ENCODE measurements around the gene COL4A1. TPM values are rescaled to one million over a fixed set of nuclear protein-coding genes. Genes with fewer than 3 reads are reported as not detected.

The COL4A1 gene
- total and polyA plus RNA-seq, 4 donors: 73.3 to 910 (median 472) TPM

GRCh38 chr13:110350509-110350908 lies 43.6 kb upstream of the COL4A1 start:
- ATAC-seq (ENCODE audit: low FRiP score) (no peak), DNase-seq (no peak)
- peak overlapping the region in 1 of 2 donors; percentile 46 for H3K27ac ChIP-seq (ENCODE audit: low read depth in 1 of 2, low read length in 2 of 2)
- no peaks in the 10 kb centered on the region for H3K9me3 ChIP-seq (ENCODE audit: control insufficient read depth, low read length)
- H3K4me3 ChIP-seq (ENCODE audit: low read length in 2 of 2): no peak overlapping the region
- 89% methylated on average over 3 of the region's 3 CpGs for WGBS, 2 donors
- peaks cover 1 to 3% of the 10 kb centered on the region in 2 donors for H3K4me1 ChIP-seq (ENCODE audit: control insufficient read depth in 1 of 2, insufficient read depth in 2 of 2, low read length in 2 of 2)
- intact Hi-C loops (cut with DNase I): no loop called here
- no peaks in the 10 kb centered on the region for H3K36me3 ChIP-seq (ENCODE audit: control insufficient read depth in 1 of 2, insufficient read depth in 2 of 2, low read length in 1 of 2)
- H3K27me3 ChIP-seq (ENCODE audit: control insufficient read depth in 1 of 2, insufficient read depth in 2 of 2, low read length in 1 of 2): no peaks in the 10 kb centered on the region

- H3K9me3 ChIP-seq (ENCODE audit: control insufficient read depth, low read length): no peaks in the 10 kb centered on the region
- H3K36me3 ChIP-seq (ENCODE audit: control insufficient read depth in 1 of 2, insufficient read depth in 2 of 2, low read length in 1 of 2): no peaks in the 10 kb centered on the region
- DNase-seq (no peak), ATAC-seq (ENCODE audit: low FRiP score) (no peak)
- WGBS, 2 donors: 68 to 76% methylated on average over 1 of the region's 1 CpG
- peaks cover 1 to 3% of the 10 kb centered on the region in 2 donors for H3K4me1 ChIP-seq (ENCODE audit: control insufficient read depth in 1 of 2, insufficient read depth in 2 of 2, low read length in 2 of 2)
- intact Hi-C loops (cut with DNase I): no loop called here
- peak overlapping the region in 1 of 2 donors; percentile 46 for H3K27ac ChIP-seq (ENCODE audit: low read depth in 1 of 2, low read length in 2 of 2)
- no peak overlapping the region for H3K4me3 ChIP-seq (ENCODE audit: low read length in 2 of 2)
- H3K27me3 ChIP-seq (ENCODE audit: control insufficient read depth in 1 of 2, insufficient read depth in 2 of 2, low read length in 1 of 2): no peaks in the 10 kb centered on the region
These were observed 43.1 kb upstream of the COL4A1 start for GRCh38 chr13:110350049-110350448.

- Histone ChIP-seq H3K27ac (ENCODE audit: low read depth in 1 of 2, low read length in 2 of 2) (peak overlapping the region; percentile 23 to 79), H3K36me3 (ENCODE audit: control insufficient read depth in 1 of 2, insufficient read depth in 2 of 2, low read length in 1 of 2) (no peaks in the 10 kb centered on the region), H3K27me3 (ENCODE audit: control insufficient read depth in 1 of 2, insufficient read depth in 2 of 2, low read length in 1 of 2) (no peaks in the 10 kb centered on the region), H3K4me1 (ENCODE audit: control insufficient read depth in 1 of 2, insufficient read depth in 2 of 2, low read length in 2 of 2) (peaks cover 1 to 3% of the 10 kb centered on the region in 2 donors), H3K4me3 (ENCODE audit: low read length in 2 of 2) (no peak overlapping the region), H3K9me3 (ENCODE audit: control insufficient read depth, low read length) (no peaks in the 10 kb centered on the region)
- 90% methylated on average over 5 of the region's 5 CpGs for WGBS, 2 donors
- DNase-seq (no peak), ATAC-seq (ENCODE audit: low FRiP score) (no peak)
- intact Hi-C loops (cut with DNase I): no loop called here
These were observed 42.3 kb upstream of the COL4A1 start for GRCh38 chr13:110349239-110349638.

- intact Hi-C loops (cut with DNase I): no loop called here
- H3K4me1 ChIP-seq (ENCODE audit: control insufficient read depth in 1 of 2, insufficient read depth in 2 of 2, low read length in 2 of 2): peaks cover 0 to 1% of the 10 kb centered on the region in 2 donors
These were observed 41.5 kb upstream of the COL4A1 start for GRCh38 chr13:110348309-110349105.

GRCh38 chr13:110347535-110348308 lies 40.8 kb upstream of the COL4A1 start:
- intact Hi-C loops (cut with DNase I): no loop called here
- Histone ChIP-seq H3K27me3 (ENCODE audit: control insufficient read depth in 1 of 2, insufficient read depth in 2 of 2, low read length in 1 of 2) (no peaks in the 10 kb centered on the region), H3K36me3 (ENCODE audit: control insufficient read depth in 1 of 2, insufficient read depth in 2 of 2, low read length in 1 of 2) (no peaks in the 10 kb centered on the region), H3K4me1 (ENCODE audit: control insufficient read depth in 1 of 2, insufficient read depth in 2 of 2, low read length in 2 of 2) (peaks cover 0 to under 1% of the 10 kb centered on the region in 2 donors), H3K9me3 (ENCODE audit: control insufficient read depth, low read length) (no peaks in the 10 kb centered on the region), H3K27ac (ENCODE audit: low read depth in 1 of 2, low read length in 2 of 2) (peak overlapping the region; percentile 79 to 98), H3K4me3 (ENCODE audit: low read length in 2 of 2) (no peak overlapping the region)
- 2 to 5% methylated on average over 18 of the region's 18 CpGs for WGBS, 2 donors
- ATAC-seq (ENCODE audit: low FRiP score) (peak; percentile 78), DNase-seq (peak; percentile 83 to 89)

More at GRCh38 chr13:110348309-110349105, 41.5 kb upstream of the COL4A1 start:
- Histone ChIP-seq H3K4me3 (ENCODE audit: low read length in 2 of 2) (no peak overlapping the region), H3K27me3 (ENCODE audit: control insufficient read depth in 1 of 2, insufficient read depth in 2 of 2, low read length in 1 of 2) (no peaks in the 10 kb centered on the region), H3K9me3 (ENCODE audit: control insufficient read depth, low read length) (no peaks in the 10 kb centered on the region), H3K27ac (ENCODE audit: low read depth in 1 of 2, low read length in 2 of 2) (peak overlapping the region in 1 of 2 donors; percentile 98), H3K36me3 (ENCODE audit: control insufficient read depth in 1 of 2, insufficient read depth in 2 of 2, low read length in 1 of 2) (no peaks in the 10 kb centered on the region)
- 46 to 49% methylated on average over 8 of the region's 8 CpGs for WGBS, 2 donors
- DNase-seq: no peak
- ATAC-seq (ENCODE audit: low FRiP score): no peak

- no peak for DNase-seq
- intact Hi-C loops (cut with DNase I): no loop called here
- no peak for ATAC-seq (ENCODE audit: low FRiP score)
- no peaks in the 10 kb centered on the region for H3K9me3 ChIP-seq (ENCODE audit: control insufficient read depth, low read length)
- peak overlapping the region; percentile 79 to 98 for H3K27ac ChIP-seq (ENCODE audit: low read depth in 1 of 2, low read length in 2 of 2)
- peaks cover 0 to 5% of the 10 kb centered on the region in 2 donors for H3K4me1 ChIP-seq (ENCODE audit: control insufficient read depth in 1 of 2, insufficient read depth in 2 of 2, low read length in 2 of 2)
- WGBS, 2 donors: 33 to 36% methylated on average over 3 of the region's 3 CpGs
- H3K36me3 ChIP-seq (ENCODE audit: control insufficient read depth in 1 of 2, insufficient read depth in 2 of 2, low read length in 1 of 2): no peaks in the 10 kb centered on the region
- H3K4me3 ChIP-seq (ENCODE audit: low read length in 2 of 2): no peak overlapping the region
- no peaks in the 10 kb centered on the region for H3K27me3 ChIP-seq (ENCODE audit: control insufficient read depth in 1 of 2, insufficient read depth in 2 of 2, low read length in 1 of 2)
These were observed 40.1 kb upstream of the COL4A1 start for GRCh38 chr13:110347088-110347487.

- DNase-seq (no peak), ATAC-seq (ENCODE audit: low FRiP score) (no peak)
- intact Hi-C loops (cut with DNase I): no loop called here
These were observed 39.7 kb upstream of the COL4A1 start for GRCh38 chr13:110346661-110347067.

GRCh38 chr13:110345701-110346100 lies 38.7 kb upstream of the COL4A1 start:
- WGBS, 2 donors: 68 to 74% methylated on average over 4 of the region's 4 CpGs
- H3K9me3 ChIP-seq (ENCODE audit: control insufficient read depth, low read length): no peaks in the 10 kb centered on the region
- no peak overlapping the region for H3K4me3 ChIP-seq (ENCODE audit: low read length in 2 of 2)
- no peak for ATAC-seq (ENCODE audit: low FRiP score)
- intact Hi-C loops (cut with DNase I): no loop called here
- no peaks in the 10 kb centered on the region for H3K27me3 ChIP-seq (ENCODE audit: control insufficient read depth in 1 of 2, insufficient read depth in 2 of 2, low read length in 1 of 2)
- H3K36me3 ChIP-seq (ENCODE audit: control insufficient read depth in 1 of 2, insufficient read depth in 2 of 2, low read length in 1 of 2): no peaks in the 10 kb centered on the region
- DNase-seq: no peak
- H3K4me1 ChIP-seq (ENCODE audit: control insufficient read depth in 1 of 2, insufficient read depth in 2 of 2, low read length in 2 of 2): peaks cover 4 to 5% of the 10 kb centered on the region in 2 donors
- H3K27ac ChIP-seq (ENCODE audit: low read depth in 1 of 2, low read length in 2 of 2): peak overlapping the region; percentile 2 to 87

More at GRCh38 chr13:110346661-110347067, 39.7 kb upstream of the COL4A1 start:
- peaks cover under 1 to 5% of the 10 kb centered on the region in 2 donors for H3K4me1 ChIP-seq (ENCODE audit: control insufficient read depth in 1 of 2, insufficient read depth in 2 of 2, low read length in 2 of 2)
- 85% methylated on average over 17 of the region's 17 CpGs for WGBS, 2 donors
- H3K27ac ChIP-seq (ENCODE audit: low read depth in 1 of 2, low read length in 2 of 2): peak overlapping the region; percentile 79 to 98
- H3K4me3 ChIP-seq (ENCODE audit: low read length in 2 of 2): no peak overlapping the region
- H3K9me3 ChIP-seq (ENCODE audit: control insufficient read depth, low read length): no peaks in the 10 kb centered on the region
- H3K36me3 ChIP-seq (ENCODE audit: control insufficient read depth in 1 of 2, insufficient read depth in 2 of 2, low read length in 1 of 2): no peaks in the 10 kb centered on the region
- H3K27me3 ChIP-seq (ENCODE audit: control insufficient read depth in 1 of 2, insufficient read depth in 2 of 2, low read length in 1 of 2): no peaks in the 10 kb centered on the region

Measured in aorta (tissue), 5 donors.